PFSK-1 (cell line): ENCODE data around the gene GFI1.

Experiments
- POLR2AphosphoS5 ChIP-seq: IDR thresholded peaks from 2 replicates; pipeline ENCODE4 v1.6.1; 2012; ENCODE audit warnings: low read depth, mild to moderate bottlenecking, control low read depth, low read length, moderate library complexity
- TAF1 ChIP-seq: IDR thresholded peaks from 2 replicates; pipeline ENCODE4 v1.6.1; 2012; ENCODE audit warnings: low read length, control low read depth, borderline replicate concordance; ENCODE audit not compliant: insufficient read depth
- TF ChIP-seq, protein P1 (sequence below), 2 experiments: IDR thresholded peaks; 2 replicates each; pipeline versions ENCODE4 v1.6.1 to v1.8.0; 2011 to 2012; ENCODE audit warnings: low read depth in 2 of 2, low read length in 2 of 2, control low read depth in 1 of 2, inconsistent platforms in 1 of 2, mild to moderate bottlenecking in 1 of 2, moderate library complexity in 1 of 2; ENCODE audit not compliant: insufficient read depth in 1 of 2

DNA sequence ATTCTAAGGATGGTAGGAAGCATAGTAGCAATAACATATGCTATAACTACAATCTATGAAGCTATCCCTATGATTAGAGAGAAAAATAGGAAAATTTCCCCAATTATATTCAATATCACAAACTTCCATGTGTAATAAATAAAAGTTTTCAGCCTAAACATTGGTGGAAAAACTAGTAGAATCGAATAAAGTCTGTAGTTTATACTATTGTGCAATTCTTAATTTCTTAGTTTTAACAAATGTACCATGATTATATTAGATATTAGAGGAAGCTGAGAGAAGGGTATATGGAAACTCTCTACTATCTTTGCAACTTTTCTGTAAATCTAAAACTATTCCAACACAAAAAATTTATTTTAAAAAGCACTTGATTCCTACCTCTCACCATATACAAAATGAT is 13.8 kb upstream of the GFI1 start:
- TF ChIP-seq, protein P1, sequence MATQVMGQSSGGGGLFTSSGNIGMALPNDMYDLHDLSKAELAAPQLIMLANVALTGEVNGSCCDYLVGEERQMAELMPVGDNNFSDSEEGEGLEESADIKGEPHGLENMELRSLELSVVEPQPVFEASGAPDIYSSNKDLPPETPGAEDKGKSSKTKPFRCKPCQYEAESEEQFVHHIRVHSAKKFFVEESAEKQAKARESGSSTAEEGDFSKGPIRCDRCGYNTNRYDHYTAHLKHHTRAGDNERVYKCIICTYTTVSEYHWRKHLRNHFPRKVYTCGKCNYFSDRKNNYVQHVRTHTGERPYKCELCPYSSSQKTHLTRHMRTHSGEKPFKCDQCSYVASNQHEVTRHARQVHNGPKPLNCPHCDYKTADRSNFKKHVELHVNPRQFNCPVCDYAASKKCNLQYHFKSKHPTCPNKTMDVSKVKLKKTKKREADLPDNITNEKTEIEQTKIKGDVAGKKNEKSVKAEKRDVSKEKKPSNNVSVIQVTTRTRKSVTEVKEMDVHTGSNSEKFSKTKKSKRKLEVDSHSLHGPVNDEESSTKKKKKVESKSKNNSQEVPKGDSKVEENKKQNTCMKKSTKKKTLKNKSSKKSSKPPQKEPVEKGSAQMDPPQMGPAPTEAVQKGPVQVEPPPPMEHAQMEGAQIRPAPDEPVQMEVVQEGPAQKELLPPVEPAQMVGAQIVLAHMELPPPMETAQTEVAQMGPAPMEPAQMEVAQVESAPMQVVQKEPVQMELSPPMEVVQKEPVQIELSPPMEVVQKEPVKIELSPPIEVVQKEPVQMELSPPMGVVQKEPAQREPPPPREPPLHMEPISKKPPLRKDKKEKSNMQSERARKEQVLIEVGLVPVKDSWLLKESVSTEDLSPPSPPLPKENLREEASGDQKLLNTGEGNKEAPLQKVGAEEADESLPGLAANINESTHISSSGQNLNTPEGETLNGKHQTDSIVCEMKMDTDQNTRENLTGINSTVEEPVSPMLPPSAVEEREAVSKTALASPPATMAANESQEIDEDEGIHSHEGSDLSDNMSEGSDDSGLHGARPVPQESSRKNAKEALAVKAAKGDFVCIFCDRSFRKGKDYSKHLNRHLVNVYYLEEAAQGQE (IDR thresholded peaks at IDR 0.05; ENCODE audit: insufficient read depth in 1 of 2, low read depth in 2 of 2, low read length in 2 of 2) = no peak
- TF ChIP-seq TAF1 = no peak
- no peak for TF ChIP-seq POLR2AphosphoS5
